Endothelial cell (in vitro differentiated cells): ENCODE data around the gene FEM1B. TPM values are rescaled to one million over a fixed set of nuclear protein-coding genes. Genes with fewer than 3 reads are reported as not detected.

Experiments used
- DNase-seq: peaks from one replicate; pipeline ENCODE4 v3.0.0; 2021; ENCODE audit warnings: low spot score
- H3K27ac Mint-ChIP-seq: one replicate; pipeline ENCODE4 v1.8.0; 2021; ENCODE audit warnings: mixed read lengths, inconsistent platforms; ENCODE audit not compliant: unreplicated experiment
- H3K27me3 Mint-ChIP-seq: one replicate; pipeline ENCODE4 v1.8.0; 2021; ENCODE audit warnings: mild to moderate bottlenecking, moderate library complexity, mixed read lengths, inconsistent platforms; ENCODE audit not compliant: unreplicated experiment
- H3K36me3 Mint-ChIP-seq: one replicate; pipeline ENCODE4 v1.8.0; 2021; ENCODE audit warnings: mild to moderate bottlenecking, low read depth, mixed read lengths, inconsistent platforms; ENCODE audit not compliant: unreplicated experiment
- H3K4me1 Mint-ChIP-seq: one replicate; pipeline ENCODE4 v1.8.0; 2021; ENCODE audit warnings: mild to moderate bottlenecking, mixed read lengths, inconsistent platforms; ENCODE audit not compliant: unreplicated experiment
- H3K4me3 Mint-ChIP-seq: one replicate; pipeline ENCODE4 v1.8.0; 2021; ENCODE audit warnings: mild to moderate bottlenecking, mixed read lengths, inconsistent platforms; ENCODE audit not compliant: unreplicated experiment
- H3K9me3 Mint-ChIP-seq: one replicate; pipeline ENCODE4 v1.8.0; 2021; ENCODE audit warnings: mixed read lengths, inconsistent platforms; ENCODE audit not compliant: unreplicated experiment
- total RNA-seq: library from RNA; stranded (reverse); fragmentation: NEBNext Ultra II Directional; extraction: Animal tissue kit (Norgen Biotek cat#: 25700); gene quantifications from one replicate; pipeline ENCODE4 v1.2.1, GENCODE V29; 2021; ENCODE audit not compliant: unreplicated experiment
- TF ChIP-seq, protein P1 (sequence below): fragments of 200-600 bp; sonication (generic); IDR thresholded peaks from one replicate; pipeline ENCODE4 v1.5.0; 2021; ENCODE audit warnings: antibody characterized with exemption; ENCODE audit not compliant: unreplicated experiment

FEM1B gene
- total RNA-seq, 1 donor from 2014 or later: 47.8 TPM

DNA sequence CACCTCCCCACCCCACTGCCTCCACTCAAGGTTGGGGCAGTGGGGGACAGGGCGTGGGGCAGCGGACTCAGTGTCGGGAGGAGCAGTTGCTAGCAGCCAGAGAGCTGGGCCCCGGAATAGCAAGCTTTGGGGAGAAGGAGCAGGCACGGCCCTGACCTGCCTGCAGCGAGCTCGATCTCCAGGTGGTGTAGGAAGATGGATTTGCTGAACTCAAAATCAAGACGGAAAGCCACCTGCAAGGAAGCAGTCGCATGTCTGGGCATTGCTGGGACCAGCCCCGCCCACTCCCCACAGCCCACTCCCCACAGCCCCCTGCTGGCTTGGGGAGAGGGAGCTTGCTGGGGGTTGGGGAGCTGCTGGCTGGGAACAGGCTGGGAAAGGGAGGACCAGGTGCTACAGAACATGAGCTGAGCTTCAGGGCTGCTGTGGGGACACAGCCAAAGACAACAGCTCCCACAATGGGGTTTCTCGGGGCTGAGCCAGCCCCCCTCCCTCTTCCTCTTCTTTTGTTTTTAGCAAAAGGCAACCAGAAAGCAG is 38.0 kb downstream of the FEM1B start:
- no peak overlapping the region for H3K27ac Mint-ChIP-seq
- peaks cover 7% of the 10 kb centered on the region for H3K27me3 Mint-ChIP-seq
- no peak overlapping the region for H3K4me3 Mint-ChIP-seq
- TF ChIP-seq, protein P1, sequence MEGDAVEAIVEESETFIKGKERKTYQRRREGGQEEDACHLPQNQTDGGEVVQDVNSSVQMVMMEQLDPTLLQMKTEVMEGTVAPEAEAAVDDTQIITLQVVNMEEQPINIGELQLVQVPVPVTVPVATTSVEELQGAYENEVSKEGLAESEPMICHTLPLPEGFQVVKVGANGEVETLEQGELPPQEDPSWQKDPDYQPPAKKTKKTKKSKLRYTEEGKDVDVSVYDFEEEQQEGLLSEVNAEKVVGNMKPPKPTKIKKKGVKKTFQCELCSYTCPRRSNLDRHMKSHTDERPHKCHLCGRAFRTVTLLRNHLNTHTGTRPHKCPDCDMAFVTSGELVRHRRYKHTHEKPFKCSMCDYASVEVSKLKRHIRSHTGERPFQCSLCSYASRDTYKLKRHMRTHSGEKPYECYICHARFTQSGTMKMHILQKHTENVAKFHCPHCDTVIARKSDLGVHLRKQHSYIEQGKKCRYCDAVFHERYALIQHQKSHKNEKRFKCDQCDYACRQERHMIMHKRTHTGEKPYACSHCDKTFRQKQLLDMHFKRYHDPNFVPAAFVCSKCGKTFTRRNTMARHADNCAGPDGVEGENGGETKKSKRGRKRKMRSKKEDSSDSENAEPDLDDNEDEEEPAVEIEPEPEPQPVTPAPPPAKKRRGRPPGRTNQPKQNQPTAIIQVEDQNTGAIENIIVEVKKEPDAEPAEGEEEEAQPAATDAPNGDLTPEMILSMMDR: no peak
- H3K9me3 Mint-ChIP-seq: no peaks in the 10 kb centered on the region
- H3K4me1 Mint-ChIP-seq: no peaks in the 10 kb centered on the region
- H3K36me3 Mint-ChIP-seq: peaks cover 3% of the 10 kb centered on the region
- DNase-seq: peak; percentile 18

DNA sequence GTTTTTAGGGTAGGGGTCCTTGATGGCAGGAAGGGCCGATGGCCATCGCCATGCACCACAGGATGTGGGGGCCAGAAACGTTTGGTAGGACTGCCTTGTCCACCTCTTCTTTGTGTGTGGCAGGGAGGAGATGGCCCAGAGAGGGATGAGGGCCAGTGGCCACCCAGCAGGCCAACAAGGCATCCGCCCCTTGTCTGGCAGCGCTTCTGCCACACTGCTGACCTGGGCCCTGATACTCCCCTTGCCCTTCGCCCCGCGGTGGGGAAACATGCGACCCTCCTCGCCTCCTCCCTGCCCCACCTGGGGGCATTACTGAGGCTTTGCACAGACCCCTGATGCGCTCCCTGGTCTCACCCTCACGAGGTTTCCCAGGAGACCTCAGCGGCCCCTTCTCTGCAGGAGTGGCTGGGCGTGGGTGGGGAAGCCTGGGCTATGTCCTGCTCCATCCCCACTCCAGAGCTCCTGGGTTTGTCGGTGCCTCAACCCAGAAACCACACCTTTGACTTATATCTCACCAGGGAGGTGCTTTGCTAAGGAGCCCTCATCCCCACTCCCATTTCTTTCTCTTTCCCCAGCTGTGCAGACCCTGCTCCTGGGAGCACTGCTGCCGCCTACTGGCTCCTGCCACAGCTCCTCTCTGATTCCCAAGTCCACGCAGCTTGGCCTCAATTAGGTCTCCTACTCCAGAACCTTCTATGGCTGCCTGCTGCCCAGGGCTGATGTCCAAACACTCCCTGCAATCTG is 38.7 kb downstream of the FEM1B start:
- no peaks in the 10 kb centered on the region for H3K4me1 Mint-ChIP-seq
- H3K27me3 Mint-ChIP-seq: peaks cover 7% of the 10 kb centered on the region
- H3K27ac Mint-ChIP-seq: no peak overlapping the region
- no peaks in the 10 kb centered on the region for H3K9me3 Mint-ChIP-seq
- peaks cover 3% of the 10 kb centered on the region for H3K36me3 Mint-ChIP-seq
- DNase-seq: peak; percentile 39
- H3K4me3 Mint-ChIP-seq: peak overlapping the region; percentile 57
- TF ChIP-seq, protein P1: no peak

DNA sequence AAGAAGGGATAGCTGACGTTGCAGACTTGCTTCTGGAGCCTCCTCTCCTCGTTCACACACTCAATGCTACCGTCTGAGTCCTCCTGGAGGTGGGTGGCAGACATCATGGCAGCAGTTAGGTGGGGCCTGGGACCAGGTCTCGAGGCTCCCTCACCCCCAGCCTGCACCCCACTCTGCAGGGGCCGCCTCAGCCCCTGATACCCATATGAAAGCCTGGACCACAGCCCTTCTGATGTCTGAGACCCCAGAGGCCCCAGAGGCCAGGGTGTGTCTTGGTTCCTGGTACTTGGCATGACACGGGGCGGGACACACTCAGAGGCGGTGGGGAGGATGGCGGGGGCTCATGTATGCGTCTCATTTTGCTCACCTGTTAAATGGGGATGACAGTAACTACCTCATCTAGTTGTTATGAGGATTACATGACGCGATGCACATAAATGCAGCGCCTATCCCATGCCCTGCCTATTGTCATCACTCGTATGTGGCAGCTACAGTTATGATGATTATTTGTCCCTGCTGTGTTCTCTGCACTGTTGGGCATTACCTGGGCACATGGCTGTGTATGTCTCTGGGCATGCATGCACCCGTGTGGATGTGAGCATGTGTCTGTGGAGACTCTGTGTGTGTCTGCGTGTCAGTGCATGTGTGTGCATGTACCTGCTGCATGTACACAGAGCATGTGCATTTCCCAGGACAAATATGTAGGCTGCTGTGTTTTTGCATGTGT is 39.9 kb downstream of the FEM1B start:
- Mint-ChIP-seq H3K4me3 (no peak overlapping the region), H3K27ac (no peak overlapping the region), H3K9me3 (no peaks in the 10 kb centered on the region), H3K4me1 (peaks cover 4% of the 10 kb centered on the region), H3K27me3 (peaks cover 9% of the 10 kb centered on the region), H3K36me3 (peaks cover 3% of the 10 kb centered on the region)
- DNase-seq: no peak
- TF ChIP-seq, protein P1: no peak

DNA sequence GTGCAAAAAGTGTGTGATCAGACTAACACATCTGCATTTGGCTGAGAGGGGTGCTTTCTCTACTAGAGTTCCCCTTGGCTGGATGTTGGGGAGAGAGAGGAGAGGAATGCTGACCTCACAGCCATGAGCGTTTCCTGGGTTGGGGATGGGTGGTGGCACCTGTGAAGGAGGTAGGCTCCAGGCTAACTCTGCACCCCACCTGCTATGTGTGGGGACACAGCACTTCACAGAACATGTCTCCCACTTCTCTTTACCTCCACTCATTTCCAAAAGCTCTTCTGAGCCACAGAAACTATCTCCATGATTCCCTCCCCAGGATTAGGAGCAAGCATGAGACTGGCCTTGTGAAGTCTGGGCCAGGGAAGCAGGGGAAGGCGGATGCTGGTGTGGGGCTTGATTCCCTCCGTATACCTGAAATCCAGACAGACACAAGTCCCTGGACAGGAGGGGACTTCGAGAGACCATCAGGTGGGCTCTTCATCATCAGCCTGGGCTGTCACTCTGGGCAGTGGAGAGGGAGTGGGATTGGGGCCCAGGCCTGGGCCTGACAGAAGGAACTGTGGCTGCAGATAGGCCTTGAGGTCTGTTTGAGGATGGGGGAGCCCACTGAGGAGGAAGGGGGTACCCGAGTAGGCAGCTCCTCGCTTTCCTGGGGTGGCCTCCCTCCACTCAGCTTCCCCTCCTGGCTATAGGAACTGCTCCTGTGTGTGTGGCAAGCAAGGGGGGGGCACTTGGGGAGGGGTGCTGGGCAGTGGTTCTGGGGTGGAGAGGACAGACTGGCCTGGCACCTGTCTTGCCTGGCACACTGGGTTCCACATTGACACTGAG is 40.7 kb downstream of the FEM1B start:
- Mint-ChIP-seq H3K4me1 (peaks cover 4% of the 10 kb centered on the region), H3K36me3 (peaks cover 3% of the 10 kb centered on the region)
- TF ChIP-seq, protein P1: no peak

More for the DNA sequence above, 40.7 kb downstream of the FEM1B start:
- Mint-ChIP-seq H3K27ac (no peak overlapping the region), H3K27me3 (peaks cover 9% of the 10 kb centered on the region), H3K9me3 (no peaks in the 10 kb centered on the region), H3K4me3 (no peak overlapping the region)
- DNase-seq: no peak
